ENCODE data around the gene KRCC1.
"Not testable (repeated sequence)": the region's sequence is repeated elsewhere in the genome, so short reads cannot be mapped to it uniquely, and the experiment has no call there.

Gene KRCC1

DNA sequence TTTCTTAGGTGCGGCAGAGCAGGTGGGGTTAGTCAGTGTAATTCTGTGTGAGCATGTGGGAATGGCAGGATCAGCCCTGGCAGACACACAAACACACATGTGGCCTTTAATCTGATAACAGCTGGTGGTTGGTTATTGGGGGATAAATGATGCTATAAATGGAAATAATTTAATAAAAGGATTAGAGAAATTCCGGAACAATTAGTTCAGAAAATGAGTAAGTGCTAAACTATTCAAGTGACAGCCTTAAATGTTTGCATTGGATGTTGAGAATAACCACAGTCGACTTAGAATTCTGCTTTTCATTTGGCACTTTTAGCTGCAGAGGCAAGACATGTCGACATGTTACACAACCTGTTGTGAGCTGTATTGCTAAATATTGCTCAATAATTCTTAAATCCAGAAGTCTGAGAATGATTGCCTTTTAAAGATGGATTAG lies 19.3 kb upstream of the KRCC1 start:
- peak; percentile 72 for DNase-seq (ENCODE audit: low read depth)

DNA sequence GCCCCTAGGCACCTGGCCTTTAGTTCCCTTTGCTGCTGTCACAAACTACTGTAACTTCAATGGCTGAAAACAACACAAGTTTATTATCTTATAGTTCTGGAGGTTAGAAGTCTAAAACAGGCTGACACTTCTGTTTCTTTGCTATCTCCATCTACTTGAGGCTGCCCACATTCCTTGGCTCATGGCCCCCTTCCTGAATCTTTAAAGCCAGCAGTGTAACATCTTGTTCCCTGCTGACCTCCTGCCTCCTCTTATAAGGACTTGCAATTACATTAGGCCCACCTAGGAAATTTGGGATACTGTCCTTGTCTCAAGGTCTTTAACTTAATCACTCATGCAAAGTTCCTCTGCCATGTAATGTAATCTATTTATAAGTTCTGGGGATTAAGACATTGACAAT lies 18.6 kb upstream of the KRCC1 start:
- no peak for DNase-seq (ENCODE audit: low read depth)

DNA sequence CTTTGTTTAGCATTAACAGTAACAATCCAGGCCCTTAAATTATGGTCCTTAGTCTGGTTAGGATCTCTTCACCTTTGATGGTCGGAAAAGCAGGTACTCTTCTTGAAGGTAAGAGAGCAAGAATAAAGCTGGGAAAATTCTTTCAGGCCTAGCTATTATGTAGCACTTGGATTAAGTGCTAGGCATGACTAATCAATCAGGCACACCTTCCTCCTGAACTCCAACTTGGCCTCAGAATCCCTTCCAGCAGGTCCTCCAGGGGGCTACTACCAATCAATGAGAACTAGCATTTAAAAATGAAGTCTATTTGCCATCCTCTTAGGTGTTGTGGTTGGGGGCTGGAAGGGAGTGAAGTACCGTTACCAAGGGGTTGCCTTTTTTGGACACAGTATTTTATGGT lies 15.8 kb upstream of the KRCC1 start:
- DNase-seq (ENCODE audit: low read depth) = no peak

DNA sequence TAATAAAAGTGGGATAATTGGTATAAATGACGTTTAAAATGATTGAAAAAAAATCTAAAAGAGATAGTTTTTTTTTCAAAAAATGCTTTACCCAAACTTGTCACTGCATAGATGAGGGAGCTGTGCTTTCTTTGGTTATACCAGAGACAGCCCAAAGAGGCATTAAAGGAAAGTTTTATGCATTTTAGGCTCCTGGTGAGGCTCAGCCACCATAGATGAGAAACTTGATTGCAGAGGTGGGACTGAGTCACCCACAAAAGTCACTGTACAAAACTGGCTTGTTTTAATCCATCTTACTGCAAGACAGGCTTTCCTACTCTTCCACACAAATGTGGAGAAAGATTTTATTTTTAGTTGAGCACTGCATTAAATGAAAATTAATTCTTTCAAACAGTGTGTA lies 14.5 kb upstream of the KRCC1 start:
- no peak for DNase-seq (ENCODE audit: low read depth)

DNA sequence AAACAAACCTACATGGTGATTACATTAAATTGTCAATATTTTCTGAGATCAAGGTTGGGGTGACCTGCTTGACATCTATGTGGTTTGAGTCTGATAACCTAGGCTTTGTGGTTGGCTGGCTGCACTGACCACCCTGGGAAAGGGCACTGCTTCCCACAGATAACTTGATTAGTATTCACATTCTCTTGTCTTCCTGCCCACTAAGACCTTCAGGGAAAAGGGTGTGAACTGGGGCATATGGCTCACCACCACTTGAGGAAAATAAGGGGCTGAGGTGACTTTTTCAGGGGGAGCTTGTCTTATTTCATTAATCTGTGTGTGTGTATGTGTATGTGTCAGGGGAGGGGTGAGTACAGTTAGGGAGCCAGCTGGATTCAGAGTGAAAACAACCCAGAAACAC lies 13.5 kb upstream of the KRCC1 start:
- no peak for DNase-seq (ENCODE audit: low read depth)

DNA sequence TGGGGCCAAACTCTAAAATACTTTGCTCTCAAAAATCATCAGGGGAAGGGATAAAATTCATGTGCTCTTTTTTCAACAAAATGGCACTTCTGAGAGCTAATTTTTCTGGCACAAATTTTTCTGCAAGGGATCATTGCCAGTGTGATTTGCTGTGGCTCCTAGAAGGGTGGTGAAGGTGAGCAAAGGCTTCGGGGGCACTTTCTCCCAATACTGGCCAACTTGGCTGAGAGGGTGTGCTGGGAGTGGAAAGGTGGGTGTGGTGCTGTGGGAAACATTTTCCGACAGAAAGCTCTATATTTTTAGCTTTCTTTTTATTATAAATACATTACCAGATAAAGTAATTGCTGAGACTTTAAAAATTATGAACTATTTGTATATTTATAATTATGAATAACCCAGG lies 12.5 kb upstream of the KRCC1 start:
- no peak for DNase-seq (ENCODE audit: low read depth)

DNA sequence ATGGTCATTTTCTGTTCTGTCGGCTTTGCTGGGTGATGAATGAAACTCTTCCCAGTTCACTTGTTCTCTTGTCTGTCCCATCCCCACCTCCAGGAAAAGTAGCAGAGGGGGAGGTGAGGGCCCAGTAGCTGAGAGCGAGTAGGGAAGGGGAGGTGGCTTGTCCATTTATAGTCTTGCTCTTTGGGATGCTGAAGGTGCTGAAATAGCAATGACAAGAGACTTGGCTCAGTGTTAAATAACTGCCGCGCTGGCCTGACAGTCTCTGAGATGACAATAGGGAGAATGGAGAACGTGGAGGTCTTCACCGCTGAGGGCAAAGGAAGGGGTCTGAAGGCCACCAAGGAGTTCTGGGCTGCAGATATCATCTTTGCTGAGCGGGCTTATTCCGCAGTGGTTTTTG lies 12.0 kb upstream of the KRCC1 start, which contains the start of gene SMYD1:
TSS of gene SMYD1 (plus strand) at position 228 of the 400 bp plus-strand sequence. CDS start at position 268, 40 bp downstream.
- DNase-seq (ENCODE audit: low read depth) = no peak

DNA sequence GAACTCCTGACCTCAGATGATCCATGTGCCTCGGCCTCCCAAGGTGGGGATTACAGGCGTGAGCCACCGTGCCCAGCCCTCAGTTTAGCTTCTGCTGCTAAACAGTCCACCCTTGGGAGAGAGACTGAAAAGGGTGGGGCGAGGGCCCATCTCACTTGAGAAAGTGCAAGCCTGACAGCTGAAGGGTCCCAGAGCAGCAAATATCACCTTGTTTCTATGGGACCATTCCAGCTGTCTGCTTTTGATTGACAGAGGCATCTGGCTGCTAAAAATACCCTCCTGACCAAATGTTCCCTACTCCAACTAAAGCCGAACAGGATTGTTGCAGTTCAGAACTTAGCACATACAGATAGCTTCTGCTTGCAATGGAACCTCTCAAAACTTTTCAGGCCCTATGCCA lies 11.6 kb upstream of the KRCC1 start:
- DNase-seq (ENCODE audit: low read depth) = no peak

DNA sequence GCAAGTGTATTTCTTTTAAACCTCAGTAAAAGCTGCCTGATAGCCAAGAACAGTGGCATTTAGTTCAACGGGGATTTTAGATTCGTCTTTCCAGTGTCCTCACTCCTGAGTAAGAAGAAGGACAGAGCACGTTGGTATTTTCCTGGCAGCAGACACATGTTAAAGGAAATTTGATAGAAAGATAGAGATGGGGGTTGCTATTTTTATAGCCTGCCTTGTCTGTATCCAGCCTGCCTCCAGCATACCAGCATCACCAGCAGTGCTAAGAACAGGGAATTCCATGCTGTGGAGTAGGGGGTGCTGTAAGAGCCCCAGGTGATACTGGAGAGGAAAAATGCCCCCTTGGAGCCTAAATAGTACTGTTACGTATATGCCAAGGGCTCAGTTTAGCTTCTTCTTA lies 11.0 kb upstream of the KRCC1 start:
- DNase-seq (ENCODE audit: low read depth) = no peak

DNA sequence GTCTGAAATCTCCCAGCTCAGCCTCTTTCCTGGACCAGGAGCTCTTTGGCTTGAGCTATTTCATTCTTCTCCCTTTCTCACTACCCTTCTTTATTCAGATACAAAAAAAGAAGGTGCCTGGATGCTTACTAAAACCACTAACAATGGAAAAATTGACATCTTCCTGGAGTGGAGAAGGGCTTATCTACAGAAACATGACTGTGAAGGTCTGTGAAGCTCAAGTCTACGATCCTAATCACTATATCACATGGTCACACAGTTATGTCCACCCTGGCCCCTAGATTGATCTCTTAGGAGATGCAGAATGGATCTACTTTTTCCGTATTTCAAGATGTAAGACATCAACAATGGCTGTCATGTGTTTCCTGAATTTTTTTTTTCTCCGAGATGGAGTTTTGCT lies 5.7 kb upstream of the KRCC1 start:
- no peak for DNase-seq (ENCODE audit: low read depth)

DNA sequence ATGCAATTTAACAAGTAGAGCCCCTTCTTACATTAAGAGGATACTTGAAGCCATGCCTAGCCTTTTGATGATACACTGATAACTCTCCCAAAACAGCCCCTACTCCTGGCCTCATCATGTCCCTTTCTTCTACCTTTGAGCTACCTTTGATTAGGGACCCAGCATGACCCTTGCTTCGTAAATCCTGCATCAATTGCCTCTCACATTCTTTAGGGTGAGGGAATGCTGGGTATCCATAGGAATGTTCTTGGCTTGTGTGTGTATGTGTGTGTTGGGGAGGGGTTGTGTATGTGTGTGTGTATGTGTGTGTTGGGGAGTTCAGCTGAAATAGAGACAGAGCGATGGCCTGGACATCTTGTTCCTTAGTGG lies 5.3 kb upstream of the KRCC1 start:
- no peak for DNase-seq (ENCODE audit: low read depth)

DNA sequence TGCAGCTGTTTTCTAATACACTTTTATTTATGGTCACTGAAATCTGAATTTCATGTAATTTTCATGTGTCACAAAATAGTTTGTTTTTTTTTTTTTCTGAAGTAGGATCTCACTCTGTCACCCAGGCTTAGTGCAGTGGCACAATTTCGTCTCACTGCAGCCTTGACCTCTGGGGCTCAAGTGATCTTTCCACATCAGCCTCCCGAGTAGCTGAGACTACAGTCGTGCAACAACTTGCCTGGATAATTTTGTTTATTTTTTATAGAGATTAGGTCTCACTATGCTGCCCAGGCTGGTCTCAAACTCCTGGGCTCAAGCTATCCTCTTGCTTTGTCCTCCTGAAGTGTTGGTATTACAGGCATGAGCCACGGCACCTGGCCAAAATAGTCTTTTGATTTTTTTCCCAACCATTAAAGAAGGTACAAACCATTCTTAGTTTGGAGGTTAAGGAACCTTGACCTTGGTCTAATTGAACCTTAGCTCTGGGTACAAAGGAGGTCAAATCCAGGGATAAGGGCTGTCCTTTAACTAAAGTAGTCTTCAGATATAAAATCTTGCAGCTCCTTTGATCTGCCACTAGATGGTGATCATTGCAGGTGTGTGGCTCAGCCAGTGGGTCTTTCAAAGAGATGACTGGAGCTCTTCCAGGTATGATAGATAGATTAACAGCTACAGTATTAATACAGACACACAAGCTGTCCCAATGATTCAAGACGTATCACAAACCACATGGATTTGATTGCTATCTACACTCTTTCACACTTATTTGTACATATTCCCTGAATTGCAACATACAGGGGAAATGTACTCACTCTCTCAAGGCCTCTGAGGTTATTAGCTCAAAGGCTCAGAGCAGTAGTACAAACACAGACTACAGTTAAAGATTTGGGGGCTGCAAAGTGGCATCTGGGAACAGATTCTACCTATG lies 4.7 kb upstream of the KRCC1 start:
- DNase-seq (ENCODE audit: low read depth) = peak; percentile 18

DNA sequence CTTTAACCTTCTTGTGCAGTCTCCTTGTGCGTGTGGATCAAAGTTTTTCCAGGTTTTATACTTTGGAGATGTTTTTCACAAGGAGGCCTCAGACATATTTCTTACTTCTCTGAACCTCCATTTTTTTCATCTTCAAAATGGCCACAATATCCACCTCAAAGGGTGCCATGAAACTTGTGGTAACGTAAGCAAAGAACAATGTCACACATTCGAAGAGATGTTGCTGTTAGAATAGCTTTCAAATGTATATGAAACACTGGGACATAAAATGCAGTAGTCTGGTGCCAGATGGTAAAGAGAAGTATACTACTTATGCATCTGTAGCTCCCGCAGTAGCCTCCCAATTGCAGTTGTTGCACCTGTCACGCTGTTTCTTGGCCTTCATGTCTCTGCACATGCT lies 2.6 kb upstream of the KRCC1 start:
- DNase-seq (ENCODE audit: low read depth) = no peak

DNA sequence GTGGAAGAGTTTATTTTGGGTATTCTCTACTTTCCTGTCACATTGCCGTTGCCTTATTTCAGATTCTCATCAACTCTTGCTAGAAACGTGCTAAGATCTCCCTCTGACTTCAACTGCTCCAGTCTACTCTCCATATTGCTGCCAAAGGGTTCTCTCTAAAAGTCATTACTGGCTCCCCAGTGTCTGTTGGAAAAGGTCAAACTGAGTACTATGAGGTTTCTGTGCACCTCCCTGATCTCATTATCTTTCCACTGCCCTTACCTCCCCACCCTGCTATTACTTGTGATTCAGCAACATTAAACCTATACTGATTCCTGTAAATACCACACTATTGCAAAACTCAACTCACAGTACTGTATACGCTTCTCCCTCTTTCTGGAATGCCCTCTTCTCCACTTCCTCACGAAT lies 1.9 kb upstream of the KRCC1 start:
- no peak for DNase-seq (ENCODE audit: low read depth)

DNA sequence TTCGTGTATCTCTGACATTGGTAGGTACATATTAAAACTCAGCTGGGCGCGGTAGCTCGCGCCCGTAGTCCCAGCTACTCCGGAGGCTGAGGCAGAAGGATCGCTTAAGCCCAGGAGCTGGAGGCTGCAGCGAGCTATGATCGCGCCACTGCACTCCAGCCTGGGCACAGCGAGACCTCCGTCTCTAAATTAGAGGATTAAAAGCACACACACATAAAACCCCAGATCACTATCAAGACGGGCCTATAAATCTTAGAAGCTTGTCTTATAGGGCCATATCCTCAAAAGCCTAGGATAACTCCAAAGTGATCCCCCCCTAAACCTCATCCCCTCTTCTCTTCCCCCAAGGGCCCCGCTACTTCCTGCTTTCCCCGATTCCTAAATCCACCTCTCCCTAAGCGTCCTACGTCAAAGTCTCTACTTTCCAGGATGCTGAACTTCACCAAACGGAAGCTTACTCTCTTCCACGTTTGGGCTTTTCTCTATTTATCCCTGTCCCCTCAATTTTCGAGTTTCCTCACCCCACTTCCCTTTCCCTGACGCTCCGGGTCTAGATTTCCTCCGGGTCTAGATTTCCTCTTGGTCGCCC lies 707 bp downstream of the KRCC1 start:
- DNase-seq (ENCODE audit: low read depth) = no peak

DNA sequence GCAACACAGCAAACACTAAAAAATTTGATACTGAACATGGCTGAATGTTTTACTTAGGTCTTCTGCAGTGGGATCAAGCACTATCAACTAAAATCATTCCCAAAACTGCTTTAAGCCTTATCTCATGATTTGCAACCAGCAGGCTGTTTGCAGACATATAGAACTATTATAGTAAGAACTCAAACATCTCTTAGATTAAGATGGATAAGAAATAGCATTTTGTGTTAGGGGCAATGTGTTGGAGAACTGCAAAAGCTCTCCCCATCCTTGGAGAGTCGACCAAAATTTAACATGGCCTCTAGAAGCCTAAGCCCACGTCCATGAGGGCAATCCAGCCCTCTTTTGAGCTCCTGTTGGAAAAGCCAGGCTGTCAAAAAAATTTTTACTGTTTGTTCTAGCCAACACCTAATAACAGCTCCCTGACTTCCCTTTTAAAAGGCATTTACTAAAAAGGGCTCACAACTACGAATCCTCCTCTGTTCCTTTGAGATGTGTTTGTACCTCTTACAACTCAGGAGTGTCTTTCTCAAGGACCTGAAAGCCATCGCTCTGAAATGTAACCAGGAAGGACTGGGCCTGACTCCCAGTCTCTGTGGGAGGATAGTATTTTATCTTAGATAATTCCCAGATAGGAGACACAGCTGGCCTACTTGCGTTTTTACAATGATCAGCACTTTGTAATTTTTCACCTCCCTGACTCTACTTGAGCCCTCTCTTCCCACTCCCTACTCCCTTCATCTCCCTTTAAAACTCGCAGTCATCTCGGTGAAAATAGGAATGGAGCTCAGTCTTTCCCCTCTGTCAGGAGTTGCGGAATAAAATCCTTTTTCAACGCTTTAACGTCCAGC lies 1.4 kb downstream of the KRCC1 start:
- DNase-seq (ENCODE audit: low read depth) = no peak

DNA sequence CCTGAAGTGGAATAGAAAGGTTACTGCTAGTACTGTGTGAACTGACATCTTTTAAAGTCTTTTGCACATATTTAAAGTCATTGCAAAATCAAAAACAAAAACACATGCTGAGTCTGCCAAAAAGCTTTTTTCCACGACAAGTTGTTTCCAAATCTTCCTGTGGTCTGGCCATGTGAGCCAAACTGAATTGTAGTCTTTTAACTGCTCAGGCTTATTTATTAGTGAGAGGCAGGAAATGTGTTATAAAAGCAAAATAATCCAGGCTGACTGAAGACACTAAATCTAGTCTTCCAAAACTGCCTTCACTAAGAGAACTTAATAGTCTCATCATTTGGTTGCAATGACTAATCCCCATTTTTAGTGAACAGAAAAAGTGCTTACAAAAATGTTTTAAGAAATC lies 2.3 kb downstream of the KRCC1 start:
- DNase-seq (ENCODE audit: low read depth) = peak; percentile 52

DNA sequence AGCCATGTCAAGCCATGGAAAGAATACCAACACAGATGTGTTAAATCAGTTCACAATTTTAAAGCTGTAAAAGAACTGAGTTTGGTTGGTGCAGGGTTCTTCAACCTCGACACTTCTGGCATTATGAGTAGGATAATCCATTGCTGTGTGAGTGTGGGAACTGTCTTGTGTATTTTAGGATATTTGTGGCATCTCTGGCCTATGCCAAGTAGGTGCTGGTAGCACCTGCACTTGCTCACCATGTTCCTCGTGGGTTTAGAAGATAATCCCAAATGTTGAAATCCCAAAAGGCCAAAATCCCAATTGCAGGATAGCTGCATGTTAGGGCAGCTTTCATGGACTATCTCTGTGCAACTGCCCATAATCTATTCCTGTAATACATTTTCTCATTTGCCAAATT lies 3.8 kb downstream of the KRCC1 start:
- no peak for DNase-seq (ENCODE audit: low read depth)

DNA sequence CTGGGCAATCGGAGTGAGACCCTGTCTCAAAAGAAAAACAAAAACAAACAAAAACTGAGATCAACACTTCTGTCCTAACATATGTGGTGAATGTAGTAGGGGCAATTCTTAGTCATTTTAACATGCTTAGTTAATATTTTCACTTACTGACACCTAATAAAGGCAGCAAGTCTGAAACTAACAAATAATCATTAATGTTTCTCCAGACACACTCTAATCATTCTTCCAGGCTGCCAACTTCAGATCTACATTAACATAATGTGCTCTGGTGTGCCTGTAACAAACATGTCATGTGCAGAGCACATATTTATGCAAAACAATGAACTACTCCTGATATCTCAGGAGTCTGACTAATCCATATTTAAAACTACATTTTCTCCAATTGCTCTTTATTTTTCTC lies 6.0 kb downstream of the KRCC1 start:
- no peak for DNase-seq (ENCODE audit: low read depth)

DNA sequence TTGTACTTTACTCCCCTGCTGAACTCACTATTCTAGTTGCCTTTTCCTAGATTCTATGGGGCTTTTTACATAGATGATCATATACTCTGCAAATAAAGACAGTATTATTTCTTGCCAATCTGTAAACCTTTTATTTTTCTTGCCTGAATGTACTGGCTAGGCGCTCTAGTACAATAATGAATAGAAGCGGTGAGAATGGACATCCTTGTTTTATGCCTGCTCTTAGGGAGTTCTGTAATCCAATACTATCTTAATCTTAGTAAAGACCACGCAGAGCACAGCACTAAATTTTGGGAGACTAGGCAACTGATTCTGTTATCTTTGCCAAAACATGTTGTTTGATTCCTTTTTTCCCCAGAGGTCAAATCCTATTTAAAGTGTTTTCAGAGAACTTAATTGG lies 7.0 kb downstream of the KRCC1 start:
- no peak for DNase-seq (ENCODE audit: low read depth)

DNA sequence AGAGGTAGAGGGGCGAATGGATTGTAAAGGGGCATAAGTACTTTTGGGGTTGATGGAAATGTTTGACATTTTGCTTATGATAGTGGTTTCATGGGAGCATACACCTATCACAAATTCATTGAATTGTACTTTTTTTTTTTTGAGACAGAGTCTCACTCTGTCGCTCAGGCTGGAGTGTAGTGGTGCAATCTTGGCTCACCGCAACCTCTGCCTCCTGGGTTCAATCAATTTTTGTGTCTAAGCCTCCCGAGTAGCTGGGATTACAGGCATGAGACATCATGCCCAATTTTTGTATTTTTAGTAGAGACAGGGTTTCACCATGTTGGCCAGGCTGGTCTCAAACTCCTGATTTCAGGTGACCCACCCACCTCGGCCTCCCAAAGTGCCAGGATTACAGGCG lies 10.0 kb downstream of the KRCC1 start:
- not testable (repeated sequence) for DNase-seq (ENCODE audit: low read depth)

DNA sequence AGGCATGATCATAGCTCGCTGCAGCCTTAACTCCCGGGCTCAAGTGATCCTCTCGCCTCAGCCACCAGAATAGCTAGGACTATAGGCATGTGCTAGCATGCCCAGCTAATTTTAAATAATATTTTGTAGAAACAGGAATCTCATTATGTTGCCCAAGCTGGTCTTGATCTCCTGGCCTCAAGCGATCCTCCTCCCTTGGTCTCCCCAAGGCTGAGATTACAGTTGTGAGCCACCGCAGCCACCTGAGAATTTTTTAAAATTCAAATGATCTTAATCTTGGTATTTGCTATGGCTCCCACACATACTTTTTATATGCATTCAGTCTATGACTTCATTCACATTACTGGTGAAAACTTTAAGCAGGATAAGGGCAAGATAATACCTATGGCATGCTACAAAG lies 13.1 kb downstream of the KRCC1 start:
- no peak for DNase-seq (ENCODE audit: low read depth)
